ENCODE results near the gene TEAD1.

TEAD1 gene

DNA sequence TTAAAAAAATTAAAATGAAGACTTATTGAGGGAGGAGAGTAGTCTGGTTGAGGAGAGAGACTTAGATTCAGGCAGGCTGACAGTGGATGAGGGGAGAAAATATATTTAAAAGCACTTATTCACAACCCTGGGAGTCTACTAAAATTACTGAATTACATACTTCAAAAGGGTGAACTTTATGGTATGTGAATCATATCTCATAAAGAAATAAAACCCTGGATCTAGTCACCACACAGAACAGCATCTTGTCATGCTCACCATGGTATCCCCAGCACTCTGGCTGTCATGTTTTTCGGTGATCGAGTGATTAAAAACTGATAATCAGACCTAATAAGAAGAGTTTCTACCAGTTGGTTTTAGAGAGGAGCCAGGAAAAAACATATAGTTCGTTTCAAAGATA is 11.0 kb downstream of the TEAD1 start:
- in situ Hi-C loops (cut with MboI; ENCODE audit: low sequenced_read_pairs), result no loop called here

DNA sequence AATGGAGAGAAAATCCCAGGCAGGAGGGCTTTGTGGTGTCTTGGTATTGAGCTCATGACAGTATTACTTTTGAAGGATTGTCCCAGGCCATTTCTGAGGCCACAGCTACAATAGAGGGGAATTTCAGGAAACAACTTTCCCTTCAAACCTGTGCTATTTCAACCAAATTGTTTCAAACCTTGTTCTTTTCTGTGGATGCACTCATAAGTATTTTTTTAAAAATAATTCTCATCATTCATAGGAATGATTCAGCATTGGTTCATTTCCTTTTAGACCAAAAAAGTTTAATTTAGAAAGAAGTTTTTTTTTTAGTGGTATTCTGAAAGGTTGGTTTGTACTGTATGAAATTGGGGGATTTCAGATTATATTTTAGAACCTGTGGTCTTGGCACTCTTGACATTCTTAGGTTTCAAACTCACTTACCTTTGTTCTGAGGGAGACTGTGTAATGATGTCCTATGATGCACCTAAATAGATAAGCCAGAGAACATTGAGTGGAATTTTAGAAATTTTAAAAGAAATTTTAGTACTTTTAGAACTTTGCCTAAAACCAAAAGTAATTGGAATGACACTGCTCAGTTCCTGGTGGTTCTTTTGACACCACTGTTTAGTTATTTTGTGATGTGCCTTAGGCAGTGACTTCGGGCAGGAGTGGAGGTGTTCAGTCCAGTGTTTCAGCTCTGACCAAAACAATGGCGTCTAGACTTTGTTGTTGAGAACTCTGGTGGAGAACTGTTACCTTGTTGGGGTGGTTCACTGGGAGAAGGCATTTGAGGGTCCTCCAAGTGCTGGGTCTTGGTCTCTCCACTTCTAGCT is 12.2 kb downstream of the TEAD1 start:
- in situ Hi-C loops (cut with MboI; ENCODE audit: low sequenced_read_pairs), result no loop called here

DNA sequence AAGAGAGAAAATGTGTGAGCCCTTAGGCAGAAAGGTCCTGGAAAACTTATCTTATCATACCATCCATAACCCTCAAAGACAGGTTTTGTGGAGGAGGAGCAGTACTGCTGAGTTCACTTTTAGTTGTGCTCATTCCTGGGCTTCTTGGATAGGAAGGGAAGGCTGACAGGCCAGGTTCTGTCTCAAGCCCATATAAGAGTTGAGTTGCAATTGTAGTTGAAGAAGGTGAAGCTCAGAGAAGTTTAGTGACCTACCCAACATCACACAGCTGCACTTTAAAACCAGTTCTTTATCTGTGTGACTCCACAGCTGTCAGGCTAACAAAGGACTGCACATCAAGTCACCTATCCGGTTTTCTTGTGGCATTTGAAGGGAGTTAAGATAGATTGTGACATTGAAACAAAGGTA is 13.0 kb downstream of the TEAD1 start:
- in situ Hi-C loops (cut with MboI; ENCODE audit: low sequenced_read_pairs), result no loop called here

DNA sequence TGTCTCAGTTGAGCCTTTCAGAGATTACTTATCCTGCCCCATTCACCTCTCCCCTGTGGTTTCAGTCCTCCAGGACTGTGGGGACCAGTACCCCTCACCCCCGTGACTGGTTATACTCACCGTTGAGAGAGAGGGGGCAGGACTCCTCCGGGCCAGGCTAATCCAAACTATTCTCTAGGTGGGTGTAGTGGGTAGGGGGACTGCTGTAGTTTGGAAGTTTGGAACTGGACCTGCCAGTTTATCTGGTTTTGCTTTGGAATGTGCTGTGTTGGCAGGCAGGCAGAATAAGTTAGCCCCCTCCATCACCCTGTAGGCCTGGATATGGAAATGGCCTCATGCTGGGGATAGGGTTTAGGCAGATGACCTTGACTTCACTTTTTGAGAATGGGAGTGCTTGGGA is 13.5 kb downstream of the TEAD1 start:
- in situ Hi-C loops (cut with MboI; ENCODE audit: low sequenced_read_pairs), result no loop called here

DNA sequence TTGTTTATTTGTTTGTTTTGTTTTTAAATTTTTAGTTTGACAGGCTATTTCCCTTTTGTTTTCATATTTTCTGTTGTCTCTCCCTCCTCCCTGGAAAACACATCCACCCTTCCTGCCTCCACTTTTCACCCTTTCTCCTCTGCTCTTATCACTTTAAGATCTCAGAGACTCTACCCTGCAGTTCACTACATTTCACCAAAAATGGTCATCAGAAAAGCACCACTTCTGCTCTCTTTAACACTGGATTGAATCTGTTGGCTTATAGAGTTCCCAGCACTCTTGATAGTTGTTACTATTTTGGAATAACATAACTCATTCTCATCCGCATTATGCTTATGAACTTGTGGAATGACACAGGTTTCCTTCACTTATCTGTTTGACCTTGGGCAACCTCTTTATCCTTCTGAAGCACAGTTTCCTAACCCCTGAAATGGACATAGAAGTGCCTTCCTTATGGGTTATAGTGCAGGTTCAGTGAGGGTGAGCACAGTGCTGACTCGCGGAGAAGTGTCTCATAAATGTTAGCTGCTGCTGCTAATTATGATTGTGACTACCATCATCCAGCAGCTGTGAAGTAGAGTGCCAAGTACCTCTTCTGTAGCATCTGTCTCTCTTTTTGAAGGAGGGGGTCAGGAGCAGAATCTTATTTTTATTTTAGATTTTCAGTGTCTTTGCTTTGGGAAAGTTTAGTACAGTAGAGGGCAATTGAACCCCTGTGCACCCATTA is 15.0 kb downstream of the TEAD1 start:
- in situ Hi-C loops (cut with MboI; ENCODE audit: low sequenced_read_pairs), result no loop called here

DNA sequence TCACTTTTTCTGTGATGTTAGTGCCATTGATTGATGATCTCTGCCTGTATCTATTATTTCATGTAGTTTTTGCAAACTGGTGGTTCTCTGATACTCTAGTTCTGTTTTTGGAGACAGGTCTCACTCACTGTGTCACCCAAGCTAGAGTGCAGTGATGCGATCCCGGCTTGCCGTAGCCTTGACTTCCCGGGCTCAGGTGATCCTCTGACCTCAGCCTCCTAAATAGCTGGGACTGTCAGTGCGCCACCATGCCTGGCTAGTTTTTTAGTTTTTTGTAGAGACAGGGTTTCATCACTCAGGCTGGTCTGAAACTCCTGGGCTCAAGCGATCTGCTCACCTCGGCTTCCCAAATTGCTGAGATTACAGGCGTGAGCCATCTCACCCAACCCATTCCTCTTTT is 16.4 kb downstream of the TEAD1 start:
- in situ Hi-C loops (cut with MboI; ENCODE audit: low sequenced_read_pairs), result no loop called here

DNA sequence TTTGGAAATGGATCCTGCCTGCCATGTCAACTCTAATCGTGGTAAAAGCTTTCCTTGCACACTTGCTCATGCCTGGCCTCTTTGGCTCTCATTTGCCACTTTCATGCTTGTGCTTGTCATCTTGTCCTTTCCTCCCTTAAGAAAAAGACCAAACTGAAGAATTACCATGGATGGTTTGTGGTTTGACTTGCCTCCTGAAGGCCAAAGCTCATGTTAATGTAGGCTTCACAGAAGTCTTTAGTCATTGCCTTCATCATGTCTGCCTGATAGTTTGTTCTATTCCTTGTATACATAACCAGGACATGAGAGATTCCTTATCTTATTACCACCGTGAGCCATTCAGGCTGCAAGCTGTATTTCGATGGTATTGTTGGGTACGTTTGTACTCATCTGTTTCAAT is 17.3 kb downstream of the TEAD1 start:
- in situ Hi-C loops (cut with MboI; ENCODE audit: low sequenced_read_pairs), result no loop called here

DNA sequence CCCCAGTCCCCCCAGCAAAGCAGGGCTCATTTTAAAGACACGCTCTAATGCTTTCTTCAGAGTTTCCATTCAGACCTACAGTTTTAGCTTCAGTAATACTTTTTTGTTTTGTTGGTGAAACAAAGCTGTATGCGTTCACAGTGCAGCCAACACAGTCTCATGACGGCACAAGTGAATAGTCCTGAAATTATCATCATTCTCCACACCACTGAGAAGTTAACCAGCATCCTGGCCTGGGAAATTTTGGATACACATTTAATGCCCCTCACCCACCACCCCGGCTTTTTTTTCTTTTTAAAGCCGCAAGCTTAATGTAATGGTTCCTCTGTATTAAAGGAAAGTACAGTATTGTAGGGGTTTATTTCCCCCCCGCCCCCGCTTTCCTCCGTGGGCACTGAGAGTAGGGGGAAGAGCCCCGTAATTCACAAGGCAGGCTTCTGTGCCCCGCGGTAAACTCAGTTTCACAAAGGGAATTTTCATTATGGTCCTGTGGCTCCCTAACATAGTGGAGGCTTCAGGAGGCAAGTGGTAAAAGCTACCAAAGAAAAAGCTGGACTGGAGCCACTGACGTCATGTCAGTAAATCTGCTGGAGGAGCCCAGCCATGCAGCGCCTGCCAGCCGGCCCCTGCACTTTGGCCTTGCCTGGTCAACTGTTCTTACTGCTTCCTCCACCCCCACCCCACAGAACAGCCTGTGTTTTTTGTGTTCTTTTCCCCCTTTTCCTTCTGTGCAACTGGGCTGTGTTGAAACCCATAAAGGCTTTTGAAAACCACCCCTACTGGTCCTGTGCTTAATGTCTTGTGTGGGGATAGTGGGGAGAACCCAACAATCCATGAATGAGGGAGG is 18.2 kb downstream of the TEAD1 start:
- in situ Hi-C loops (cut with MboI; ENCODE audit: low sequenced_read_pairs), result no loop called here

DNA sequence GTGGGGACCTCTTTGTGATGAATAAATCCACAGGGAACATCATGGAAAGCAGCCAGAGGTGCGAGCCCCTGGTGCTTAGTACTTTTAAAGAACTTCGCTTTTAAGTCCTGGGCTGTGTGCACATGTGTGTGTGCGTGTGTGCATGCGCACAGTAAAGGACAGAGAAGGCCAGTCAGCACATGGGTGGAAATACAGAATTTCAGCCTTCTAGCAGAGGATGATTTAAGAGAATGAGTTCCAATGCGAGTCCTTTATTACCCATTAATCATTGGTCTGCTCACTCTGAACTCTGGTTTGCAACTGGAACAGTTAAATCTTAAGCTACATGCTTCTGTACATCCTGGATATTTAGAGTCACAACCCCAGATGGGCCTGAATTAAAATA is 18.9 kb downstream of the TEAD1 start:
- in situ Hi-C loops (cut with MboI; ENCODE audit: low sequenced_read_pairs), result no loop called here

DNA sequence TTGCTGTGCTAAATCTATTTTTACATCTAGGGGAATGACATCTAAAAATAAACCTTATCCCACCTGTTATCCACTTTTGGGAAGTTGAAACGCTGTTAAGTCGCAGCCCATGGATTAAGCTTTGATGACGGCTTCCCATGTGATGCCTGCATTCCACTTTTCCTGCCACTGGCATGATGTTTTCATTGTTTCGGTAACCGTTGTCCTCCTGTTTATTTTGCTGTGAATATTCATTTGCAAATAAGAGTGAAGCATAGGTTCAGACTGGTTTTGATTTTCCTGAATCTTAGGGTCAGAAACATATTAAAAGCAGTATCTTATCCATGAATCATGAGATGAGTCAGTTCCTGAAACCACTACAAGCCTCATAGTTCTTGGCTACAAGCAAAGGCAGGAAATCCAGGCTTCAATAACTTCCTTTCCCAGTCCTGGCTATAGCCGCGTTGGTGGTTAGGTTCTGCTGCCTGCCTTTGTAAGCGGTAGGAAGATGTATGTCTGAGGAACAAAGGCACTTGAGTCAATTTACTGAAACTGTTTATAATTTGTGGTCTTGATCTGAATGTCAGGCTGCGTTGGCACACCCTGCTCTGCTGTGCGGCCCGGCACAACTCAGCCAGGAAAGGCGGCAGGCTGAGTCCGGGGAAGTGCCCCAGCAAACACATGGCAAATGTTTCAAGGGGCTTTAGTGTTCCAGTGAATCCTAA is 19.4 kb downstream of the TEAD1 start:
- in situ Hi-C loops (cut with MboI; ENCODE audit: low sequenced_read_pairs), result no loop called here

DNA sequence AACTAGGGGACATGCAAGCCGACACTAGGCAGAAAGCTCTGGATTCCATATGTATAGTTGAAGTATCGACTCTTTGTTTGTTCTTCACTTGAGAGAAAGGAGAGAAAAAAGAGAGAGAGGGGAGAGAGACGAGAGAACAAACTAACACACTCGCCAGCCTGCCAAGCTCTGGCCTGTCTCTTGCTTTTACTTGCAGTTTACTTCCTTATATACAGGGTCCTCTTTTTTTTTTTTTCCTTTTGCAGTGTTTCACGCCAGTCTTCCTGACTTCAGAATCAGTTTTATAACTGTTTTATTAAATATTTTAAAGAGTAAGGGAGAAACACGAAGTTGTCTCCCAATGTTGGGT is 19.9 kb downstream of the TEAD1 start:
- in situ Hi-C loops (cut with MboI; ENCODE audit: low sequenced_read_pairs), result no loop called here

DNA sequence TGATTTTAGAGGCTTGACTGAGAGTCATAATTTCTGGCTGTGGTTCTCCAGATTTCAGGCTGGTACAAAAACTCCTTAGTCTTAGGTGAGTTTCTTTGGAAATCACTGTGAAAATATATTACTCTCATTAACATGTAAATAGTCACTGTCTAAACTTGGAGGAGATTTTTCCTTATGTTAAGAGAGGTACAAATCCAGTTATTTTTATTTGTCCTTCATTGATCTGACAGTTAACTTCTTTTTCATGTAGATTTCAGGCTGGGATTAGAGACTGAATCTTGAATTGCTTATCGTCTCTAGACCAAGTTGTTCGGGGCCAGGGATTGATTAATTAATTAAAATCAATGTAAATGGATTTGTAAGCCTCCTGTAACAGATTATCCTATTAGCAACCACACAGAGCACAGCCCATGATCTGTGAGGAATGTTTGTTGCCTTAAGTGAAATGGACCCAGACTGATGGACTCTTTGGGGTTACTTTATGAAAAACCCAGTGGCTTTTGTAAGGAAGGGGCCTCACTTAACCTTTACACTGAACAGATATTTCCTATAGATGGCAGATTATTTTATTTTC is 21.1 kb downstream of the TEAD1 start:
- in situ Hi-C loops (cut with MboI; ENCODE audit: low sequenced_read_pairs), result no loop called here

DNA sequence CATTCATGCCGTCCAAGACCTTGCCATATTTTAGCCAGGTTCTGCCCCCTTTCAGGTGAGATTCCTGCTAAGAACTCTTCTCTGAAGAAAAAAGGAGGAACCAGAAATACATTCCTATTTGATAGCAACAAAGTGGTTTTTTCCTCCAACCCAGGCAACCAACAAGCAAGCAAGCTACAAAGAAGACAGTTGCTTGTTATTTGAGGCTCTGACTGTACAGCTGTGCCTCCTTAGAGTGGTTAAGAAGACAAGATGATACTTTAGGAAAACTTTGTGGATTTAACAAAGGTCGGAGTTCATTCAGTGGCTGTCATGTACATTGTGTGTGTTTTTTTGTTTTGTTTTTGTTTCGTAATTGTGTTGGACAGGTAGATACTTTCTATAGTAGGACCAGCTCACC is 21.7 kb downstream of the TEAD1 start:
- in situ Hi-C loops (cut with MboI; ENCODE audit: low sequenced_read_pairs), result no loop called here

DNA sequence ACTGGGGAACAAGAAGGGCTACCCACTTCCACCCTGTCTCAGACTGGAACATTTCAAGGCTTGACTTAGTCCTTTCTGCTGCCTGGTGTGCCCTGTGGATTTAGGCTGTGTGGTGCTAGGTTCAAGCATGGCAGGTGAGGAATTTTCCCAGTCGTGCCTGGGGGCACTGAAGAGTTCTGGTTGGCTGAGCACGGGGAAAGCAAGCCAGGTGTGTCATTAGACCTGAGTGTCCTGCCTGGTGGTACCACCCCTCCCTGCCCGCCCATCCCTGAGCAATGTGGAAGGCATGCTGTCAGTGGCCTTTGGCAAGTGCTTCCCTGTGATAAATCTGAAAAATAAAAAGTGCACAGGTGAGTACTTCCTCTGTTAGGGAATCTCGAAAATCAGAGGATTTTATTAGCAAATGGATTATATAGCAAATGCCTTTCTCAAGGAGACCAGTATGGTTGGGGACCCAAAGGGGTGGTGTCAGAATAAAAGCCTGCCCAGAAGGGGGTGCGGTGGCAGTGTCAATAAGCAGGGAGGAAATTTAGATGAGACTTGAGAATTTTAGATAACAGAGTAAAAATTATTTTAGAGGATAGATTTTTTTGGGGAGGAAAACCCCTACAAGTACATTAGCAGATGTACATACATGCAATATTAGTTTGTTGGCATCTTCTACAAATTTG is 22.8 kb downstream of the TEAD1 start:
- in situ Hi-C loops (cut with MboI; ENCODE audit: low sequenced_read_pairs), result no loop called here

DNA sequence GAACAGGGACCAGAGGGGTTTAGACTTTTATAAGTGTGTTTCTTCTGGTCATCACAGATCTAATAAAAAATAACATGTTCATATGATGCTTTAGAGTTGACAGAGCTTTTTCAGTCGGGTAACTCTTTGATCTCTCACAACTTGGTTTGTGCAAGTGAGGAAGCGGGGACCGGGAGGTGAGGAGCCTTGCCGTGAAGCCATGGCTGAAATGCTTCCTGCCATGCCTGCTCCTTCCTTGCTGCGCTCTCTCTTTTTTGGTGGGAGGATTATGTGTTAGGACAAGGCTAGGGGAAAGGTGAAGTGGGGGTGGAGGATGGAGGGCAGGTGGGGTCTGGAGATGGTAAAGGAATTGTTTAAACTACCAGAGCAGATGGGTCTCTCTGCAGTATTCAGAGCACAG is 23.8 kb downstream of the TEAD1 start:
- in situ Hi-C loops (cut with MboI; ENCODE audit: low sequenced_read_pairs), result no loop called here

DNA sequence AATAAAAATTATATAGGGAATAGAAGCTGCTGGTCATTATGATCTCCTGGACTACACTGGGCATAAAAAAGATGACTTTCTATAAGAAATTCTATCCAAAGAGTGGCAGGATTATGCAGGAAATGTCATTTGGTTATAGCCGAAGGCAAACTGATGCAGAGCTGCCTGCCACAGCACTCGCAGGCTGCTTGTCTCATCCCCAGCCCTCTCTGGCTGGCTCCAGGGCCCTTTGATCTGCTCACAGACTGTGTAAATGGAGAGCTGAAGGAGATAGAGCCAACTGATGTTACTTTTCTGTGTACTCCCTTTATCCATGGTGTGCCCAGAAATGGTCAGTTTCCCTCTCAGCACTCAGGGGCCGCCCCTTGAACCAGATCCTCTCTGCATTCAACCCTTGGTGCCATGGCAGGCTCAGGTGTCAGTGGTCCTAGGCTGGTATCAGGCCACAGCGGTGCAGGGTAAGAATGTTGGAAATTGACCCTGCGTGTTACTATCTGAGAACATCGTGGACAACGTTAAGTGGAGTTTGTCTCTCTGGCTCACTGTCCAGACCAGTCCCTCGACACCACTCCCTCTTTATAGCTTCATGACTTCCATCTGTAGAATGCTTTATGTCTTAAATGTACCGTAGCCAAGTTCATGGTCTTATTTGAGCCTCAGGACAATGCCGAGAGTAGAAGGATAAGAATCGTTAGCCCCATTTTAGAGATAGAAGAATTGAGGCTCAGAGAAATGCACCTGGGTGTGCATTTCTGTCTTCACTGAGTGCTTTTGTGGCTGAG is 27.8 kb downstream of the TEAD1 start:
- in situ Hi-C loops (cut with MboI; ENCODE audit: low sequenced_read_pairs), result no loop called here

DNA sequence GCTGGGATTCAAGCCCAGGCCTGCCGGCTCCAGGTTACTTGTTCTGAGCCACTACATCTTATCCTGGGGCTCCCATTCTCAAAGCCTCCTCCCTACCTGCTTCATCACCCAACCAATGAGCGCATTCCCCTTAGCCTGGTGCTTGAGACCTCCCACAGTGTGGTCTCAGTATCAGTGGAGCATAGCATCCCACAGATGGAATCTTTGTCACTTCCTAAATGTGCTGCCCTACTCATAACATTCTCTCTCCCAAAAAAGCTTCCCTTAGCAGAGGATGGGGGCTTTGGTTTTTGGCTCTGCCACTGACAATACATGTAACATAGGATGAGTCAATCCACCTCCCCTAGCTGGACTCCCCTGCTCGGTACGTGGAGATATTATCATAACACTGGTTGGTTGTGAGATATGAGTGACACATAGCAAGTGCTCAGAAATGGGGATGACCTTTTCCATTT is 28.8 kb downstream of the TEAD1 start:
- in situ Hi-C loops (cut with MboI; ENCODE audit: low sequenced_read_pairs), result no loop called here

DNA sequence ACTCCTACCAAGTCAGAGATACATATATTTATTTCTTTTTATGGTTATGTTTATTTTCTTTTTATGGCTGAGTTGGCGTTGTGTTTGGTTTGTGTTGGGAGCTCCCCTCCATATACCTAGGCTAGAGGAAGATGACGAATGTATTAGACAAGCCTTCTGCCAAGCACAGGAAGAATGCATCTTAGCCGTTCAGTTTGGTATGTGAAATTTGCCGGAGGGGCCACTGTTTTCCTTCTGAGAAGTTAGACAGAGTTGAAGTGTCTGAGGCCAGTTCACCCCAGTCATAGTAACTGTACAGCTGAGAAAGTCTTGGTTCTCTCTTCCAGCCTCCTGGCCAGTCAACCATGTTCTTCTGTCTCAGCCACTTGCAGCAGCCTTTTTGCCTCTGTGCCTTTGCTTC is 29.8 kb downstream of the TEAD1 start:
- in situ Hi-C loops (cut with MboI; ENCODE audit: low sequenced_read_pairs), result no loop called here

DNA sequence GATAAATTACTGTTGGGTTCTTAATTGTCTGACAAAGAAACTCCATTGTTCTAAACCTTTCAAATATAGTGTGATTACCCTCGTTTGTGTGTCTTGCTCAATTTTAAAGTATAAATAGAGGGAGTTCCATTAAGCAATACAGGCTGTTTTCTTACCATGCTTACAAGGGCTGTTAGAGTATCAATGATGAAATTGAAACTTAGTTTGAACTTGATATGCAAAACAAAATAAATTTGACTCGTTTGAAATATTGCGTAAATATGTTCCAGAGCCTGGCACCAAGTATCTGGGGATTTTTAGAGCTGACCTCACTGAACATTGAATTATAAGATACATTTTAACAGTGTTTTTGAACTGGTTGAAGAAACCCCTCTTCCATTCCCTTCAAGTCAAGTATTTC is 31.7 kb downstream of the TEAD1 start:
- in situ Hi-C loops (cut with MboI; ENCODE audit: low sequenced_read_pairs), result no loop called here

All from HL-60/S4 (cell line).